Activated CD8-positive, alpha-beta memory T cell treated with anti-CD3 and anti-CD28 coated beads for 48 hours (primary cell): Measurements from ENCODE around the gene FBXO10.
A peak's percentile ranks its signal among the peaks of the same experiment; 100 is the strongest.

Experiments used
- DNase-seq, 3 experiments: peaks; one replicate each; pipeline ENCODE4 v3.0.0-alpha.2; 2020; ENCODE audit warnings: low read depth in 2 of 3, low spot score in 2 of 3

The FBXO10 gene

DNA sequence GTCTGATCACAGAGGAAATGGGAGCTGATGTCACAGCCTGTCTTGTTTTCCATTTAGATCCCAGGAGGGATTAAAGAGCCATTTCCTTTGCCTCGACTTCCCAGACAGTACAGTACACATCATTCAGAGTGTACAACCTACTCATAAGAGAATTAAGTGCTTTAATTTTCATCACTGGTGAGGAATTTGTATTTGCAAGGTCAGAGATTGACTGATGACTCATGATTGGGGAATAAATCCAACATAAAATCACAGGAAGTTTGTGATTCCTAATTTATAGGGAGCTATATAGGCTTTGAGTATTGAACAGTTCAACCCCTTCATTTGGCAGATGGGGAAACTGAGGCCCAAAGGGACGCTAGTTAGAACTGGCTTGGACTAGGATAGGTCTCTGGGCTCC is 20.3 kb upstream of the FBXO10 start:
- DNase-seq, result no peak

DNA sequence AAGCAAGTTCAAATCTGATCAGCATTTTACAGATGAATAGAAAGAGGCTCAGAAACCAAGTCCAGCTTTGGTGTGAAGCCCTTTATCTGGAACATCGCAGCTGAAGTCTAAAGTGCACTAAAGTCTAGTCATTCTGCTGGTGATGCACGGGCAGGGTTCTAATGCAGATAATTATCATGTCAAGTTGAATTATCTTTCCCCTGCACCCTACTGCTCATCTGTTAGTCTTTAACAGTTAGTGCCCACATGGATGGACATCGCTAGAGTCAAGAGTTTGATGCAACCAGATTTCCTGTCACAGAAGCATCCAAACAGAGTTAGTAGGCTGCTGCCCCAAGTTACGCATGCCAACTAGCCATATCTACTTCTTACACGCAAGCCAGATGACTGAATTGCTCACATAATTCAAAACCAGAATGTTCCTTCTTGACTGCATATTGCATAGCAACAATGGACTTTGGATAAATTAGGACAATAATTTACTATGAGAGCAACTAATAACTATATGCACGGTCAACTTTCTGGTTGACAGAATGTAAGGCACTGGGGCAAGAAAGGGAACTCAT is 17.8 kb upstream of the FBXO10 start:
- DNase-seq, result no peak

DNA sequence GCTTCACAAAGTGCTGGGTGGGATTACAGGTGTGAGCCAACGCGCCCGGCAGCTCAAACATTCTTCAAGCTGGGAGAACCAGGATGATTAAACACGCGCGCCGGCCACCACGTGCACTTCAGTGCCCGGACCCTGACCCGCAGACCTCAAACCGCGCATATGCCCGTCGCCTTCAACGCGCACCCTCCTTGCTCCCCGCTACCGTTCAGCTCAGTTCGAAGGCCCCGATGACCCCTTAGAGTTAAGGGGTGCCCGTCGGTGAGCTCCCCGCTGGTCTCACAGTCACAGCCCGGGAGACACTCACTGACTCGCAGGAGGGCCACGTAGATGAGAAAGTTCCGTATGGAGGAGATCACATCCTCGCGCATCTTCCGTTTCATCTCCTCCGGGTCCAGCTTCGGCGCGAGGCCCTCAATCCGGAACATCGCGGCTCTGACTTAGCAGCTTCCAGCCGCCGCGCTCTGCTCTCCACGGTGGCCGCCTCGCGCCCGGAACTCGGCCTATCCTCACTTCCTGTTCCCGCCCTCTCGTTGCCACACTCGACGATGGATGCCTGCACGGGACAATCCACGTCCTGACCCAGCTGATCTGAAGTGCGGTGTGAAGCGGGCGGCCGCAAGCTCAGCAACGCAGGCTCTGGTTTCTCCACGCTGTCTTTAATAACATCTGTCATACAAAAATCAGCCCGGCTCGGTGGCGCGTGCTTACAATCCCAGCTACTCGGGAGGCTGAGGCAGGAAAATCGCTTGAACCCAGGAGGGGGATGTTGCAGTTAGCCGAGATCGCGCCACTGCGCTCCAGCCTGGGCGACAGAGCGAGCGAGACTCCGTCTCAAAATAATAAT is 16.1 kb upstream of the FBXO10 start, which contains the start of gene TOMM5:
TSS of gene TOMM5 (minus strand) at position 490 of the 844 bp plus-strand sequence. CDS start at position 425, 65 bp downstream.
- peak; percentile 76 to 80 (median 77) for DNase-seq

DNA sequence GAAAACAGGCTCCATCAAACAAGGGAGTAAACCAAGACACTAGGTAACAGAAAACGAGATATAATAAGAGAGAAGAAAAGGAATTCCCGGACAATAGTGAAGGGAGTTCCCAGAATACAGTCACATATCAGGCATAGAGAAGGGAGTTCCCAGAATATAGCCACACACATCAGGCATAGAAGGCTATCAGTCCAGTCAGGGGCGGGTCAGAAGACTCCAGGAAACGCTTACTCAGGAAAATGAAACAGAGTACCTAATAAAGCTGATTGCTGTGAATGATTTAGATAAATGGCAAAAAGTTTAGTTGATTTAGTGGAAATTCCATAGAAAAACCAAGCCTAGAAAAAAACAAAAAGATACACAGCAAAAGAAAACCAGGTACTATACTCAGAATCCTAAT is 11.3 kb upstream of the FBXO10 start:
- no peak for DNase-seq

DNA sequence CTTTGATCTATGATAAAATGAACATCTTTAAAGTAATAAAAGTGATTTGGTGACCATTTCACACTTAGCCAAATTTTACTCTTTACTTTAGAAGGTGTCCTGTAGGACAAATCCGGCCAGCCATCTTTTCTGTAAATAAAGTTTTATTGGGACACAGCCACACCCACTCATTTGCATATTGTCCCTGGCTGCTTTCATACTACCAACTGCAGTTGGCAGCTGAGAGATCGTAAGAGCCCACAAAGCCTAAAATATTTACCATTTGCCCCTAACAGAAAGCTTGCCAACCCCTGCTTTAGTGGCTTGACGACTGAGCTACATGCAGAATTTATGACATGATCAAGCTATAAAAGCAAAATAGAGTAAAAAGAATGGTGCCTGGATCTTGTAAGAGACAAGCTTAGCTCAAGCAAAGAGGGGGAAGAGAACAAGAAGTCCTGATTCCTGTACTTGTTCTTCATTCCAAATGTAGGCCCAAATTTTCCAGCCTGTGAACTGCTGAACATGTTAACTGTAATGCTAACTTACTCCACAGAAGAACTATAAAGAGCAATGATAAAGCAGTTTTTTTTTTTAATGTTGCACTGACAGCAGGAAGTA is 7.4 kb upstream of the FBXO10 start:
- DNase-seq, result no peak

DNA sequence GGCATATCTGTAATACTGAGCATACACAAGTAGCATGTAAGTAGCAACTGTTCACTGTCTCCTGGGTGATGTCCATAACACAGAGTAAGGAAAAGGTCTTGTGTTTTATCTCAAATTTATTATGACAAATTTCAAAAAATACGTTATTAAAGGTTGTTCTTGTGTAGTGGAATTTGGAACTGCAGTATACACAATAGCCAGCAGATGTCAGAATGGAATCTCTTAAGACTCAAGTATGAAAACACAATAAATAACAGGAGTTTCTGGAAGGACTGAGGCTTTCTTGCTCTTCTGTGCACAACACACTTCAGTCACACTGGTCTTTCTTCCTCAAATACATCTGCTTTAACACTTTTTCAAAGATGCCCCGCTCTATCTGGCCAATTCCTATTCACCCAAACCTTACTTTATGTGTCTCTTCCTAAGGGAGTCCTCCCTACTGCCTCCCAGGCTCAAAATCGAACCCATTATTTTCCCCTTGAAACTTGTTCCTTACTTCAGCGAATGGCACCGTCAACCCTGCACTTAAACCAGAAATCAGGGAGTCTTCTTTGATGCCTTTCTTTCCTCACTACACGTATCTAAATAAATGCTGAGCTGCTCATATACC is 6.5 kb upstream of the FBXO10 start:
- no peak for DNase-seq

DNA sequence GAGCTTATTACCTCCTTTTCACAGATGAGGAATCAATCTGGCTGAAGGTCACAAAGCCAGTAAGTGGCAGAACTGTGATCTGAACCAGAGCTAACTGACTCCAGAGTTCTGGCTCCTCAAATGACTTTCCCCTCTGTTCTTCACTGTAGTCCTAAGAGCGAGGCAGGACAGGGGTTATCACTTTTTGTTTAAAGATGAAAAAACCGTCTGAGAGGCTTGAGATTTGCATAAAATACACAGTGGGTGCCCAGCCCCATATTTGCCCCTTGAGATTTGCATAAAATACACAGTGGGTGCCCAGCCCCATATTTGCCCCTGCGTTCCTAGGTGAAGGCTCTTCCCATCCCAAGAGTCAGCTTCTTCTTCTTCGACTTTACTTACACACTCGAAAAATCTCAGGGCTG is 667 bp downstream of the FBXO10 start:
- no peak for DNase-seq

DNA sequence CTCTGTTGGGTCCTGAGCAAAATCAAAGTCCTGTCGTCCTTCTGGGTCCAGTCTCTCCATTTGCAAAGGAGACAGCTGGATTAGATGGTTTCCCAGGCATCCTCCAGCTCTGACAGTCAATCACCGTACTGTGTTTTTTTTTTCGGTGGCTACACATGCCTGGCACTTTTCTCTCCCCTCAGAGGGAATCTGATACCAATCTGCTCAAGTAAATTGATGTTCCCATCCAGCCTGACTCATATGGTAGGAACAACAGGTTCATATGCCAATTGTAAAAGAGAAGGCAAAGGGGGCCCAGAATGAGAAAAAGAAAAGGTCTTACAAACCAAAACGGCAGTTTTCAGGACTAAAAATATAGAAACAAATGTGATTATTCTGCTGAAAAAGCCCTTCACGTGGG is 1.2 kb downstream of the FBXO10 start:
- DNase-seq, result no peak

DNA sequence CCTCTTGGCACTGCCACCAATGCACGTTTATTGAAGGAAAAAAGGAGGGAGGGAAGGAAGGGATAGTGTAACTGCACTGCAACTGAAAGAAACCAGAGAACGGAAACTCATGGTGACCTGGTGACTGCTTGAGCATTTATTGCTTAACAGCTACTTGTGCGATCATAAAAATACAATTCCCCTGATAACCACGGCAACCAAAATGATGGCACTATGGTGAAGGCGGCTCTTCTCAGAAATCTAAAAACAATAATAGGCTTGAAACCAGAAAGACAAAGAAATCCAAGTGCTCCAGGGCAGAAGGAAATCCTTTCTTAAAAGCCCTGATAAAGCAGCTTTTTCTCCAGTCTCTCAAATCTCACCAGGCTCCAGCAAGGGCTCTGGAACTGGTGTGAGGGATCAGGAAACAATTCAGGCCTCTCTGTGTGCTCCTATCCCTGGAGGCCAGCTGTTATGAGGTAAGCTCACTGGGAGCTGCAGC is 1.9 kb downstream of the FBXO10 start:
- DNase-seq, result no peak

DNA sequence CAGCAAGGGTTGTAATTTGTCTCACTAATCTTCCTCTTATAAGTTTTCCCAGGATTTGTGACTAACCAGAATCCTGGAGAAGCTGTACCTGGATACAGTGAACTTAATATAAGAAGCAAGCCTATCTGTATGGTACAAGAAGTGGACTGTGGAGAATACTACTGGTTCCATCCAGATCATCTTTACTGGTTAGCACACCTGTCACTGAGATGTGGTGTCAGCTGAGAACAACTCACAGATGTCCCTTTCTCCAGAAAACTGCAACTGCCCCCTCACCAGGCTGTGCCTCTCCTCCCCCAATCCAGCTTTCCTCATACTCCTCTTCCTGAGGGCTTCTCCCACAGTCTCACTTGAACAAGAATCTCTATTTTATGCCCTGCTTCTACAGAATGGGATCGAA is 4.9 kb downstream of the FBXO10 start:
- no peak for DNase-seq

DNA sequence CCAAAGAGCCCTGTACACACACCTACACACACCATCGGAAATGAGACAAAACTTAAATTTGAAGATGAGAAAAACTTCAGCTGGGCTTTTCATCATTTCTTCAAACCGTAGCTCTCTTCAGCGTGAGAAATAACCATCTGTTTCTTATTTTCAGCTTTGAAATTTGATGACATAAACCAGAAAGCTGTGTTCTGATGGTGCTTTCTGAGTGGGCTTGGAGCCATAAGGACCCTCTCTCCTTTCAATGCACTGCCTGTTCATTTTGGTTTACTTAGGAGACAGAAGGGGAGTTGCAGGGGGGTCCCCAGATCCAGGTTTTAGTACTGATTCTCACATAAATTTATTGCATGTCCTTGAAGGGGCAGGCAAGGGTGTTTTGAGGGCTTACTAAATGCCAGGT is 9.5 kb downstream of the FBXO10 start:
- DNase-seq, result no peak

DNA sequence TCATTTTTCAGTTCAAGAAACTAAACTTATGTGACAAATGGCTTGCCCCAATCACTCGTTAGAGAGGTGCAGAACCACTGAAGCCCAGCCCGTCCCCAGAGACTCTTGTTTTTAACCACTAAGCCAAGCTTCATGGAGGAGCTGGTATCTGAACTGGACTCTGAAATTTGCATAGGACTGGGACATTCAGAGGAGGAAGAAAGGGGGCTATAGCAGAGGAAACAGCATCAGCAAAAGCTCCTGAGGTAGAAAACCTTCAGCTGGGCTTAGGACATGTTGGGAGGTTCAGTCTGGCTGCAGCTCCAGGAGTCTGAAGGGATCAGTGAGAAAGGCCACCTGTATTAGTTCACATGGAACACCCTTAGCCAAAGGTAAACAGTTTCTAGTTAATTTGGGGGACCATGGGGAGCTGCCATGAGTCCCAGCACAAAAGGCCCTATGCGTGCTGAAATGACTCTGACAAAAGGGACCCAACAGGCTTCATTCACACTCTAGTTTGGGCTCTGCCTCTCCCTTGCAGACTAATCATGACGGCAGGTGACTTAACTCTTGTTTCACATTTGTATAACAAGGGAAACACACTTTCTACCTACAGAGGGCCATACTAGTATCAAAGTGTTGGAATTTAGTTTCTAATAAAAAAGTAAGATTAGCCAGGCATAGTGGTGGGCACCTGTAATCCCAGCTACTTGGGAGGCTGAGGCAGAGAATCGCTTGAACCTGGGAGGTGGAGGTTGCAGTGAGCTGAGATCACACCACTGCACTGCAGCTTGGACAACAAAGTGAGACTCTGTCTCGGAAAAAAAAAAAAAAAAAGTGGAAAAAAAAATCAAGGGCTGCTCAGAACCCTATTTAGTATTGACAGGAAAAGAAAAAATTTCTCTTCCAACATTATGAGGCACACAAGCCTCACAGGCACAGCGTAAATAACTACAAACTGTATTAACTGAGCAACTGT is 10.2 kb downstream of the FBXO10 start:
- no peak for DNase-seq

DNA sequence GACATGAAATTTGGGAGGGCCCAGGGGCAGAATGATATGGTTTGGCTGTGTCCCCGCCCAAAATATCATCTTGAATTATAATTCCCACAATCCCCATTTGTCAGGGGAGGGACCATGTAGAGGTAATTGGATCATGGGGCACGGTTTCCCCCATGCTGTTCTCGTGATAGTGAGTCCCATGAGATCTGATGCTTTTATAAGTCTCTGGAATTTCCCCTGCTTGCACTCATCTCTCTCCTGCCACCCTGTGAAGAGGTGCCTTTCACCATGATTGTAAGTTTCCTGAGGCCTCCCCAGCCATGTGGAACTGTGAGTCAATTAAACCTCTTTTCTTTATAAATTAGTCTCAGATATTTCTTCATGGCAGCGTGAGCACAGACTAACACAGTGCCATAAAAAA is 11.3 kb downstream of the FBXO10 start:
- DNase-seq, result no peak

DNA sequence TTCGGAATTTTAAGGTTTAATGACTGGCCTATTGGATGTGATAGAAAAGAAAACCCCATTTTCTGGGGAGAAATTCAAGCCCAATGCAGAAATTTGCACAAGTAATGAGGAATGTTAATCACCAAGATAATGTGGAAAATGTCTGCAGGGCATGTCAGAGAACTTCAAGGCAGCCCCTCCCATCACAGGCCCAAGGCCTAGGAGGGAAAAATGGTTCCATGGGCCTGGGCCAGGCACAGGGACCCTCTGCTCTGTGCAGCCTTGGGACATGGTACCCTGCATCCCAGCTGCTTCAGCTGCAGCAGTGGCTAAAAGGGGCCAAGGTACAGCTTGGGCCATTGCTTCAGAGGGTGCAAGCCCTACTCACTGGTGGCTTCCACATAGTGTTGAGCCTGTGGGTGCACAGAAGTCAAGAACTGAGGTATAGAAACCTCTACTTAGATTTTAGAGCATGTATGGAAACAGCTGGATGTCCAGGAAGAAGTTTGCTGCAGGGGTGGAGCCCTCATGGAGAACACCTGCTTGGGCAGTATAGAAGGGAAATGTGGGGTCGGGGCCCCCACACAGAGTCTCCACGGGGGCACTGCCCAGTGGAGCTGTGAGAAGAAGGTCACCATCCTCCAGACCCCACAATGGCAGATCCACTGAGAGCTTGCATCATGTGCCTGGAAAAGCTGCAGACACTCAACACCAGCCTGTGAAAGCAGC is 12.2 kb downstream of the FBXO10 start:
- DNase-seq, result no peak

DNA sequence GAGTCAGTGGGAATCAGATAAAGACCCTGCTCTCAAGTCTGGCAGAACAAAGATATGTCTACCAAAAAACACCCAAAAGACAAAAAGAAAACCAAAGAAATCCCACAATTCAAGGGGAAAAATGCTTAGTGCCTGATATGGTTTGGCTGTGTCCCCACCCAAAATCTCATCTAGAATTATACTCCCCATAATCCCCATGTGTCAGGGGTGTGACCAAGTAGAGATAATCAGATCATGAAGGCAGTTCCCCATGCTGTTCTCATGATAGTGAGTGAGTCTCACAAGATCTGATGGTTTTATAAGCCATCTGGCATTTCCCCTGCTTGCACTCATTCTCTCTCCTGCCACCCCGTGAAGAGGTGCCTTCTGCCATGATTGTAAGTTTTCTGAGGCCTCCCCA is 13.4 kb downstream of the FBXO10 start:
- no peak for DNase-seq

DNA sequence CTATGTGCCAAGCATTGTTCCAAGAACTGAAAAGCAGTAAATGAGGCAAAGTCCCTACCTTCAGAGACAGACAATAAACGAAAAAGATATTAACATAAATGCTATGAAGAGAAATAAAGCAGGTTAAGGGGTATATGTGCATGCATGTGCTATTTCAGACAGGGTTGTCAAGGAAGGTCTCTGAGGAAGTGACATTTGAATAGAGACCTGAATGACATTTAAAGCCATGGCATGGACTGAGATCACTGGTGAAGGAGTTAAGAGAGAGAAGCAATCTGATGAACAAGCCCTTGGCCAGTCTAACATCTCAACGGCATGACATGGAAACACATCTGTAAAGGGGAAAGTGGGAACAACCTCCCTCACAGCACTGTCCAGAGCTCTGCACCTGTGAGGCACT is 14.5 kb downstream of the FBXO10 start:
- DNase-seq, result no peak

DNA sequence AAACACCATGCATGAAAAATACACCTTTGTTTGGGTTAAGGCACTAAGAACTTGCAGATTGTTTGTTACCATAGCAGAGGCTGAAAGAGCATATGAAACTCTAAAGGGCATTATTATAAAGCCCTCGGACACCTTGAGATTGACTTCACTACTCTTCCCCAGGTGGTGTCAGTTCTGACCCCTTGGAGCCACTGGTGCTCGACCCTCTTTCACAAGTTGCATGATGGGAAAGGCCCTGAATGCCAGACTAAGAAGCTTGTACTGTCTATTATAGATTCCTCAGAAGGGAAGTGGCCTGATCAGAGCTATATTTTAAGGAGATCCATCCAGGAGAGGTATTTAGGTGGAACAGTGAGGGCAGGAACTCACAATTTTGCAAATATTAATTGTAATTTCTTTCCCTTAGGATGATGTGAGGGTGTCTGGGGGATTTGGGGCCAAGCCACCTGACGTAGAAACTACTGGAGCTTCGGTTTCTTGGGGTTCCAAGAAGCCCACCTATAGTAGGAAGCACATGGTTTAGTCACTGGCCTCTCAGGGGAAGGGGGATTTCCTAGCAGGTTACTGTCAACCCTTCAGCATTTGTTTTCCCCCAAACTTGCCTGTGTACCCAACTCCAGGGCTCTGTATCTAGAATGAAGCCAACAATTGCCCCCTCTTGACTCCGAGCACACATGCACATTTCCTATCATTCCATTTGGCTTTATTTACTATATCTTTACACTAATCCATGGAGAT is 16.2 kb downstream of the FBXO10 start:
- DNase-seq, result no peak

DNA sequence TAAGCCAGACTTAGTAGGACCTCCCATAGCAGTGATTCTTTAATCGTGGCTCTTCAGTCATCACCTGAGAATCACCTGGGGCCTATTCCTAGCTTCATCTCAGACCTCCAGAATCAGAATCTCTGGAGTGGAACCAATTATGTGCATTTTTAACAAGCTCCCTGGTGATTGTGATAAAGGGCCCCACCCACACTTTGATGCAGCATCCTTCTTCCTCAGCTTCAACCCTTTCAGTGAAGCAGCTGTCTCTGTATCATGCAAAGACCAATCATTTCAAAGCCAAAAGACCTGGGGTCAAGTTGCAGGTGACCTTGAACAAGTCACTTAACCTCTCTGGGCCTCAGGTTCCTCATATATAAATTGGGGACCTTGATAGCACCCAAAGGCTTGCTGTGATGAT is 17.1 kb downstream of the FBXO10 start:
- no peak for DNase-seq

DNA sequence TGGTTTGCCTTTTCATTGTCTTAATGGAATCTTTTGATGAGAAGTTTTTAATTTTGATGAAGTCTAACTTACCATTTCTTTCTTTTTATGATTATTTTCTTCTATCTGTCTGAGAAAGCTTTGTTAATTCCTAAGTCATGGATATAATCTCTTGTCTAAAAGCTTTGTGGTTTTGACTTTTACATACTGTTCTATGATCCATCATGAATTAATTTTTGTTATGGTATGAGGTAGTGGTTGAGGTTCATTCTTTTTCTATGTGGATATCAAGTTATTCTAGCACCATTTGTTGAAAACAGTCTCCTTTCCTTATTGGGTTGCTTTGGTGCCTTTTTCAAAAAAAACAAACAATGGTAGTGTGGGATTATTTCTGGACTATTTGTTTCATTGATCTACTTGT is 20.4 kb downstream of the FBXO10 start:
- DNase-seq, result no peak
